Measurements from ENCODE around the gene ARPC1B.

The ARPC1B gene

GRCh38 chr7:99389772-99390171 lies 15.2 kb downstream of the ARPC1B start:
- DNase-seq (ENCODE audit: low read depth in 2 of 2) = no peak

GRCh38 chr7:99390941-99391602 lies 16.5 kb downstream of the ARPC1B start:
- DNase-seq (ENCODE audit: low read depth in 2 of 2) = no peak

DNA sequence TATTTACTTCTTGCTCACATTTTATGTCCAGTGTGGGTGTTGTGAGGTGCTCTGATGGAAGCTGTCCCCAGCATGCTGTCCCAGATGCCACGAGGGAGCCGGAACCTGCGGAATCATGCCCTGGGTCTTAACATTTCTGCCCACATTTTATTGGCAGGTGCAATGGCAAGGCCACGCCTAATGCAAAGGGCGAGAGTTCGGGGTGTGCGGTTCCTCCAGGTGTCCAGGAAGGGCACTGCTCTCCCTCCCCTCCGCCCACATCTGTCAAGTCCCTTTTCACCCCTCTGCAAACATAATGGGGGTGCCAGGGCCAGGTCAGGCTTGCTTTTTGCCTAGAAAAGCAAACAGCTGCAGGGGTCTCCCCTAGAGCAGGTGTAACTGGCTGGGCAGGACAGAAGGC lies 17.5 kb downstream of the ARPC1B start:
- DNase-seq (ENCODE audit: low read depth in 2 of 2) = no peak

DNA sequence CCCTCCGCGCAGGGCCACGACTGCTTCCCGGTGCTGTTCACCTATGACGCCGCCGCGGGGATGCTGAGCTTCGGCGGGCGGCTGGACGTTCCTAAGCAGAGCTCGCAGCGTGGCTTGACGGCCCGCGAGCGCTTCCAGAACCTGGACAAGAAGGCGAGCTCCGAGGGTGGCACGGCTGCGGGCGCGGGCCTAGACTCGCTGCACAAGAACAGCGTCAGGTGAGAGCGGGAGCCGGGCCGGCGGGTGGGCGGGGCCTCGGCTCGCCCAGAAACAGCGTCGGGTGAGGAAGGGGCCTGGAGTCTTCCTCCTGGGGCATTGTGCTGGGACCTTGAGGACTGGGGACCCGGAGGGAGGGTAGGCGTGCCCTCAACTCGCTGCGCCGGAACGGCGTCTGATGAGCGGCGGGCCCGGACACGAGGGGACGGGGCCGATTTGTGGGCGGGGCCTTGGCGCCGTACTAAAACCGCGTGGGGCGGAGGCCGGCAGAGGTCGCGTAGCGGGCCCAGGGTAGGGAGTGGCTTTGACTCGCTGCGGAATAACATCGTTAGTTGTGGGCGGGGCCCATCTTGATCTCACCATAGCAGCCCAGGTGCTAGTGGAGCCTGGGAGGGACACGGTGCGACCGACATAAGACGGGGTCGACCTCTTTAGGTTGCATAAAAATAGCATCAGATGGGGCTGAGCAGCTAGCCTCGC lies 18.3 kb downstream of the ARPC1B start:
- DNase-seq (ENCODE audit: low read depth in 2 of 2) = peak; percentile 68 to 74

DNA sequence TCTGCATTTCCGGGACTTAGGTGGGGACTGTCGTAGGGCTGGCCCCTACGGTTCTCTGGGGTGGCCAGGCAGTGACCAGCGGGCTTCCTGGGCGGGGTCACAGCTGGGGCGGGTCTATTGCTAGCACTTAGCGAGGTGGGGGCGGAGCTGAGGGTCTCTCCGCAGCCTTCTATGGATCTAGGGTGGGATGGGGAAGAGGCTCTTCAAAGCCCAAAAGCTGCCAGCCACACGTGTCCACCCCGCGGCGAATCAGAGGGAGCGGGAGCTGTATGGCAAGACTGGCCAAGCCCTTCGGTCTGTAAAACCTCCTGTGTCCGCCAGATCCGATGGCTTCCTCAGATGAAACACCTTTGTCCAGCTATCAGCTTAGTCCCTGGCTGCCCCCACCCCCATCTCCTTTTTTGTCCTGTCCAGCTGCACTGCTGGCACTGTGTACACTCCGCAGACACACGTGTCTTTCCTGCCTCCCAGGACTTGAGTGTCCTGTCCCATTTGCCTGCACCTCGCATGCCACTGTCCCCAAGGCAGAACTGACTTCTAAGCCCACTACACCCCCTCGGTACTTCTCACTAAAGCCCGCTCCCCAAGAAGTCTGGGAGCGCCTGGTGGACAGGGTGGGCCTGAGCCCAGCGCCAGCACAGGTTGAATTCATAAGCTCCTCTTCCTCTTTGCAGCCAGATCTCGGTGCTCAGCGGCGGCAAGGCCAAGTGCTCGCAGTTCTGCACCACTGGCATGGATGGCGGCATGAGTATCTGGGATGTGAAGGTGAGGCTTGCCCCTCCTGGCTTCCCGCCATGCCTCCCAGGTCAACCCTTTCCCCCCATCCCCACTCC lies 19.0 kb downstream of the ARPC1B start:
- no peak for DNase-seq (ENCODE audit: low read depth in 2 of 2)

DNA sequence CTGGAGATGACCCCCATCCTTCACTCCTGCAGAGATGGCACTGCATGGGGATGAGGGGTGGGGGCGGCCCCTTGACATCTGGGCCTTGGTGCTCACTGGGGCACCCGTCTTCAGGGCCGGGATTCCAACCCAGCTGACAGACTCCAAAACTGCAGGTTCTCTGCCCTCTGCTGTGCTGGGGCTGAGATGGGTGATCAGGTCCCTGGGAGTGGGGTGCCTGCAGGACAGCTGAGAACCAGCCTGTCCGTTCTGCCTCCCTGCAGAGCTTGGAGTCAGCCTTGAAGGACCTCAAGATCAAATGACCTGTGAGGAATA lies 19.6 kb downstream of the ARPC1B start:
- DNase-seq (ENCODE audit: low read depth in 2 of 2) = no peak

GRCh38 chr7:99395616-99396327 lies 21.2 kb downstream of the ARPC1B start:
- no peak for DNase-seq (ENCODE audit: low read depth in 2 of 2)

GRCh38 chr7:99396418-99397296 lies 22.1 kb downstream of the ARPC1B start:
- no peak for DNase-seq (ENCODE audit: low read depth in 2 of 2)

DNA sequence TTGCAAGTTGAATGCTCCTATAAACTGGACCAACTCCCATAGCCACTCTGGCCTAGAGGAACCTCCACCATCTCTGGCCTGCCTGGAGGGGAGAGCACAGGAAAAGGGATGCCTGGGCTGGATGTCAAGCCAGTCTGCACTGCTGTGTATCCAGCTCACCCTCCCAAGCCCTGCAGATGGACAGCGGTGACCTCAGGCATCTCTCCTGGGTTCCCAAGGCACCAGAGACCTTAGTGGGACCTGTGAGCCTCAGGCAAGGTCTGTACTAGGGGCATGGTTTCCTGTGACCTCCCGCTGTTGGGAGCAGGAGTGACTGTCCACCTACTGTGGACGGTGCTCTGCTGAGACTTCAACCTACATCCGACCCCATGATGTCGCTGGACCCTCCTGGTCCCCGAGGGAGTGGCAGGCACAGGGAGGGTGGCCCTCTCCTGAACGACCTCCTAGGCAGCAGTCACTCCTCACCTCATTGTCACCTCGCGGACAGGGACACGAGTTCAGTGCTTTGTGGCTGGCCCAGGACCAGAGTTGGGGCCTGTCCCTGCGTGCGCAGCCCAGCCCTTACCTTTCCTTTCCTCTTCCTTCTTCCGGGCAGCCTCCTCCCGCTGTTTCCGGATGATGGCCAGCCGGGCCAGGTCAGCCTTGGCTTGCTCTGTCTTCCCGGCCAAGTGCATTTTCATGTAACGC lies 22.9 kb downstream of the ARPC1B start:
- DNase-seq (ENCODE audit: low read depth in 2 of 2) = no peak

DNA sequence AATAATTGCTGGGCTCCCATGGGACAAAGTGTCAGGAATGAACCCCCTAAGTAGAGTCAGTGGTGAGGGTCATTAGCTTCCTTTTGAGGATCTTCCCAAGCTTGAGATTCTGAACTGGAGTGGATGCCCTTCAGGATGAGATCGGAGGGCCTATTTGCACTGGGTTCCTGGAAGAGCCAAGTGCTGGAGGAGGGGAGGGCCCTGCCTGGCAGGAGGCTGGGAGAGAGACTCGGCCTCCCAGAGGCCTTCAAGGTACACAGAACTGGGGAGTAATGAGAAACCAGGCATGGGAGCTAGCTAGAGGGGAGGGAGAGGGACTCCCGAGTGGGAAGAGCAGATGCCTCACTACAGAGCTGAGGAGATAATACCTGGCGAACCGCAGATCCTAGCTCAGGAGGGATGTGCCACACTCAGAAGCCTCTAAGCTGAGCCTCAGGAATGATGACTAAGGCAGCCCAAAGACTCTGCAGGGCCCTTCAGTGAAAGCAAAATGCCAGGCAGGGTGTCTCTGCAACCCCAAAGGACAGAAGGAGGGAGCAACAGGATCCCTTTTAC lies 24.4 kb downstream of the ARPC1B start:
- no peak for DNase-seq (ENCODE audit: low read depth in 2 of 2)

DNA sequence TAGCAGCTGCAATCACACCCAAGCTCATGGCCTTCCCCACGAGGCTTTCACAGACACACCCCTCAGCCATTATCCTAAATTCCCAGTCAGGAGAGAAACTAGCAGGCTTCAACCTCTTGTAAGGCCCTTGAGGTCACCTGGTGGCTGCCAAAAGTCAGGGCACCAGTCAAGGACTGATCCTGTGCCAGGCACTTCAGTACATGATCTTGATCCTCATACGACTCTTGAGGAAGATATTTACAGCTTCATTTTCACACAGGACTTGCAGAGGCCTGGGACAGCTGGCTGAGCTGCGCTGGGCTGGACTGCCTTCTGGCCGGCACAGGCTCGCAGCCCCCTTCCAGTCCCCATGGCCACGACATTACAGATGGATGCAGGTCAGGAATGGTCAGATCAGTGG lies 25.1 kb downstream of the ARPC1B start:
- no peak for DNase-seq (ENCODE audit: low read depth in 2 of 2)

DNA sequence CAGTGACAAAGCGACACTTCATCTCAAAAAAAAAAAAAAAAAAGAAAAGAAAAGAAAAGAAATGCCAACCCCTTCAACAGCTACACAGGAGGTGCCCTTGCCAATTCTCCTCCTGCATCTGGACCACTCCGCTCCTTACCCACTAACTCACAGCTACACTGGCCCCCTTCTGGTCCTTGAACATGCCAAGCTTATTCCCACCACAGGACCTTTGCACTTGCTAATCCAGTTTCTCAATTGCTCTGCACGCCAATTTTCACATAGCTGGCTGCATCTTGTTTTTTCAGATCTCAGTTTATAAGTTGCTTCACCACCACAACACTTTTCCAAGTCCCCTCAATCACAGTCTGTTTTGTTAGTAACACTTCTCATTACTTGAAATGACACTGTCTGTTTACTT lies 28.3 kb downstream of the ARPC1B start:
- DNase-seq (ENCODE audit: low read depth in 2 of 2) = no peak

DNA sequence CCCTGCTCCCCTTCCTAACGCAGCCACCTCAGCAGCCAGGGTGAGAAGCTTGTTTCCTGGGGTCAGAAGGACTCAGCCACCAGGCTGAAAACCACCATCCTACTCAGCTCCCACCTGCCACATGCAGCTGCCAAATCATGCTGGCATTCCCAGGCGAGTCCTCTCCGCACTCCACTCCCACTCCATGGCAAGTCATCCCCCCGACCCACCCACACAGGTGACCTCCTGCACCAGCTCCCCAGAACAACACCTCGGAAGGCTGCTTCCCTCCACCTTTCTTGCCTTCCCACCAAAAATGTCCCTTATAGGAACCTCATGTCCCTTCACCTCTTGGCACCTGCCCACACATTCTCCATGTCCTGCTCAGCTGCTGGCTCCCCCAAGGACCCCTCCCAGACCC lies 29.2 kb downstream of the ARPC1B start:
- DNase-seq (ENCODE audit: low read depth in 2 of 2) = no peak

GRCh38 chr7:99404235-99404976 lies 29.9 kb downstream of the ARPC1B start:
- DNase-seq (ENCODE audit: low read depth in 2 of 2) = no peak

GRCh38 chr7:99404977-99405320 lies 30.4 kb downstream of the ARPC1B start:
- DNase-seq (ENCODE audit: low read depth in 2 of 2) = no peak

- no peak for DNase-seq (ENCODE audit: low read depth in 2 of 2)
Observed at GRCh38 chr7:99406557-99406956, 32.0 kb downstream of the ARPC1B start.

GRCh38 chr7:99407872-99408378 lies 33.4 kb downstream of the ARPC1B start:
- DNase-seq (ENCODE audit: low read depth in 2 of 2) = no peak

DNA sequence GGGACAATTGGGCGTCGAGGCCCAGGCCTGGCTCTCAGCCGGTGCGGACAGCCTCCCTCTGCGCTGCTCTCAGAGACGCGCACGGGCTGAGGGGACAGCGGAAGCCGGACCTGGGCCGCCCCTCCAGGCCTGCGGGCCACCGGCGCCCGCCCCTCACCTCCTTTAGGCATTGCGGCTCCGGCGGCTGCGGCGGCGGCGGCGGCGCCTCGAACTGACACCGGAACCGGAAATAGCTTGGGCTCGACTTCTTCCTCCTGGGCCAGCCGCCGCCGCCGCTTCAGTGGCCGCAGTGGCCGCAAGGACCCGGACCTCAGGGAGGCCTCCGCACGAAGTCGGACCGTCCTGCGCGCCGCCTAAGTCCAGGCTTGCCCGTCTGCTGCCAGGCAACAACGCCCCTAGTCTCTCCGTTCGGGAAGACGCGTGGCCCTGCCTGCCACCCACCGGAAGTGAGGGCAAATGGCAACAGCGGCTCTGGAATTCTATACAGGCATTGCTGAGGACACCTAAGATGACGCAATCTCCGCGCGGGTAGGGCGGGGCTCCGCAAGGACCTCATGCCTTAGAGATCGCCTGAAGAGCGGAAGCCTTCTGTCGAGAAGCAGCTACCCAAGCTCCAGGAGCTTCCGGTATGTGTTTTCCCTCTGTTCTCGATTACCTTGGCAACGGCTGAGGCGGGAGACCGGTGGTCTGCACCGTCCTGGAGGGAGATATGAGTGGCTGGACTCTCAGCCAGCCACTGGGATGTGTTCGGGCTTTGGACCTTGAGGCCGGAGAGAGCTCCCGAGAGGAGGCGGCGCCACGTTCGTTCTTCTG lies 34.1 kb downstream of the ARPC1B start, which contains the start of the genes BUD31 and PDAP1:
BUD31 (plus strand) TSS at position 591 of the 813 bp plus-strand sequence. CDS start 2,124 bp downstream, outside the sequence.
PDAP1 (minus strand) TSS at position 219 of the 813 bp plus-strand sequence; CDS start at position 170, 49 bp downstream.
- peak; percentile 83 to 88 for DNase-seq (ENCODE audit: low read depth in 2 of 2)
